ENCODE results near the gene YBX1.
"Not testable (repeated sequence)": the region's sequence is repeated elsewhere in the genome, so short reads cannot be mapped to it uniquely, and the experiment has no call there.

The YBX1 gene

DNA sequence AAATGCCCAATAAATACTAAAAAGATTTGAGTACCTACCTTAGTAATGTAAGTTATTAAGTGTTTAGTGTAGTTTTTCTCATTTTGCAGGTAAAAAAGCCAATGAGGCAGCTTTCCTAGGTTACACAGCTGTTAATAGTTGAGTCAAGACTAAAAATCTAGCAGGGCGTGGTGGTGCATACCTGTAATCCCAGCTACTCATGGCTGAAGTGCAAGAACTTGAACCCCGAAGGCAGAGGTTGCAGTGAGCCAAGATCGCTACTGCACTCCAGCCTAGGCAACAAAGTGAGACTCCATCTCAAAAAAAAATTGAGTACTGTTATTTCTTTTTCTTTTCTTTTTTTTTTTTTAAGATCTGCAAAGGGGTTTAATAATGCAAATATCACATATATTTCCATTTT, 7.7 kb downstream of the YBX1 start:
- peaks cover 10% of the 10 kb centered on the region for H3K4me1 ChIP-seq (ENCODE audit: control insufficient read depth, insufficient read depth, low read length, poor library complexity, severe bottlenecking)
- no peak overlapping the region for H3K27ac ChIP-seq (ENCODE audit: low read depth, low read length, severe bottlenecking)
- H3K9me3 ChIP-seq (ENCODE audit: control insufficient read depth, low read length), result no peaks in the 10 kb centered on the region
- H3K36me3 ChIP-seq (ENCODE audit: control insufficient read depth, insufficient read depth, low read length), result peaks cover 84% of the 10 kb centered on the region
- no peak overlapping the region for H3K4me3 ChIP-seq (ENCODE audit: extremely low read depth, insufficient read depth, low read length, poor library complexity, severe bottlenecking)
- 93 to 100% methylated on average over 2 of the region's 3 CpGs for WGBS, 2 experiments (ENCODE audit: insufficient coverage in 2 of 2)

DNA sequence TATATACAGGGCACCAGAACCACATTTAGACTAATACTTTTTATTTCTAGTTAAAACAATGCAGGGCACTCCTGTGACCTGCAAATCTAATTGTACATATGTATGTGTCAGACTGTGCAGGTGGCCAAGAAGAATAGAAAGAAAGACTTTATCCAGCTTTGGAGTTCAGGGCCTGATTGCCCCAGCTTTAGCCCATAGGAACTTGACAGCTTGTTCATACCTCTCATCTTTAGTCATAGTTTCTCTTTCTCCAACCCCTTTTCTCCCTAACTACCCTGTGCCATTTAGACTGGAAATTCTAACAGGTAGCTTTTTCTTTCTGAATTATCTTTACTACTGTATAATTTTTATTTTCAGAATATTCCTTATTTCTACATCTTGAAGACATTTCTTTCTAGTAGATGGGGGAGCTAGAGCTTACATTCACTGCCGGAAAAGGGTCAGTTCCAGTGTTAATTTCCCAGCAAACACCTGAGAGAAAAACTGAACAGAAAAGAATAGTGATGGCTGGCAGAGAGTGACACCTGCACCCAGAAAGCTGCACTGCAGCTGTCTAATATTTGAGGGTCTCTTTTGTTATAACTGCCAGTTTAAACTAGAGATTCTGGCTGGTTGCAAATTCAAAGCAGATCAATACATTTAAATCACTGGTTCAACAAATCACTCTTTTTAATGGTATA, 8.4 kb downstream of the YBX1 start:
- Histone ChIP-seq H3K36me3 (ENCODE audit: control insufficient read depth, insufficient read depth, low read length) (peaks cover 84% of the 10 kb centered on the region), H3K9me3 (ENCODE audit: control insufficient read depth, low read length) (no peaks in the 10 kb centered on the region), H3K4me3 (ENCODE audit: extremely low read depth, insufficient read depth, low read length, poor library complexity, severe bottlenecking) (no peak overlapping the region), H3K4me1 (ENCODE audit: control insufficient read depth, insufficient read depth, low read length, poor library complexity, severe bottlenecking) (peaks cover 7% of the 10 kb centered on the region), H3K27ac (ENCODE audit: low read depth, low read length, severe bottlenecking) (no peak overlapping the region)
- WGBS, 2 experiments (ENCODE audit: insufficient coverage in 2 of 2), result no CpG with 5 or more reads among the region's 1 CpG

GRCh38 chr1:42691157-42691498, 8.9 kb downstream of the YBX1 start:
- Histone ChIP-seq H3K4me3 (ENCODE audit: extremely low read depth, insufficient read depth, low read length, poor library complexity, severe bottlenecking) (no peak overlapping the region), H3K9me3 (ENCODE audit: control insufficient read depth, low read length) (no peaks in the 10 kb centered on the region), H3K27ac (ENCODE audit: low read depth, low read length, severe bottlenecking) (no peak overlapping the region), H3K4me1 (ENCODE audit: control insufficient read depth, insufficient read depth, low read length, poor library complexity, severe bottlenecking) (peaks cover 2% of the 10 kb centered on the region), H3K36me3 (ENCODE audit: control insufficient read depth, insufficient read depth, low read length) (peaks cover 85% of the 10 kb centered on the region)
- 100% methylated on average over 1 of the region's 4 CpGs for WGBS, 2 experiments (ENCODE audit: insufficient coverage in 2 of 2)

DNA sequence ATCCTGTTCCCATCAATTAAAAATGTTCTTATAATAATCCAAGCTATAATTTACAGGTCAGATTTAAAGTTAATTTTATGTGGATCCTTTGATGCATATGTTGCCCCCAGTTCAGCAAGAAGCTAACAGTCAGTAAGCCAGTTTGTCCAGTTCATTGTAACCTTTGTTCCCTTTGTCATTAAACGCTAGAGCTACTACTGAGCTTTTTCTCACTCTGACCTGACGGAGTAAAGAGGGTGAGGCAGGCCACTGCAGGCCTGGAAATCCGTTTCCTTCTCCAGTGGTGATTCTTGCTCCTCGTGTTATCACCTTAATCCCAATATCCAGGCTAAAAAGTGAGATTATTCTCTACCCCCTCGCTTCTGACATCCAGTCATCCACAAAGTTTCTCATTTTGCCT, 10.2 kb downstream of the YBX1 start:
- H3K4me1 ChIP-seq (ENCODE audit: control insufficient read depth, insufficient read depth, low read length, poor library complexity, severe bottlenecking), result no peaks in the 10 kb centered on the region
- H3K9me3 ChIP-seq (ENCODE audit: control insufficient read depth, low read length), result no peaks in the 10 kb centered on the region
- H3K36me3 ChIP-seq (ENCODE audit: control insufficient read depth, insufficient read depth, low read length), result peaks cover 86% of the 10 kb centered on the region
- no peak overlapping the region for H3K27ac ChIP-seq (ENCODE audit: low read depth, low read length, severe bottlenecking)
- H3K4me3 ChIP-seq (ENCODE audit: extremely low read depth, insufficient read depth, low read length, poor library complexity, severe bottlenecking), result no peak overlapping the region
- 41 to 56% methylated on average over 5 of the region's 5 CpGs for WGBS, 2 experiments (ENCODE audit: insufficient coverage in 2 of 2)

- WGBS, 2 experiments (ENCODE audit: insufficient coverage in 2 of 2), result no CpG with 5 or more reads among the region's 2 CpGs
- H3K36me3 ChIP-seq (ENCODE audit: control insufficient read depth, insufficient read depth, low read length), result peaks cover 86% of the 10 kb centered on the region
- H3K27ac ChIP-seq (ENCODE audit: low read depth, low read length, severe bottlenecking), result no peak overlapping the region
- H3K4me3 ChIP-seq (ENCODE audit: extremely low read depth, insufficient read depth, low read length, poor library complexity, severe bottlenecking), result no peak overlapping the region
- no peaks in the 10 kb centered on the region for H3K9me3 ChIP-seq (ENCODE audit: control insufficient read depth, low read length)
- H3K4me1 ChIP-seq (ENCODE audit: control insufficient read depth, insufficient read depth, low read length, poor library complexity, severe bottlenecking), result no peaks in the 10 kb centered on the region
These were observed 10.7 kb downstream of the YBX1 start for GRCh38 chr1:42692911-42693310.

DNA sequence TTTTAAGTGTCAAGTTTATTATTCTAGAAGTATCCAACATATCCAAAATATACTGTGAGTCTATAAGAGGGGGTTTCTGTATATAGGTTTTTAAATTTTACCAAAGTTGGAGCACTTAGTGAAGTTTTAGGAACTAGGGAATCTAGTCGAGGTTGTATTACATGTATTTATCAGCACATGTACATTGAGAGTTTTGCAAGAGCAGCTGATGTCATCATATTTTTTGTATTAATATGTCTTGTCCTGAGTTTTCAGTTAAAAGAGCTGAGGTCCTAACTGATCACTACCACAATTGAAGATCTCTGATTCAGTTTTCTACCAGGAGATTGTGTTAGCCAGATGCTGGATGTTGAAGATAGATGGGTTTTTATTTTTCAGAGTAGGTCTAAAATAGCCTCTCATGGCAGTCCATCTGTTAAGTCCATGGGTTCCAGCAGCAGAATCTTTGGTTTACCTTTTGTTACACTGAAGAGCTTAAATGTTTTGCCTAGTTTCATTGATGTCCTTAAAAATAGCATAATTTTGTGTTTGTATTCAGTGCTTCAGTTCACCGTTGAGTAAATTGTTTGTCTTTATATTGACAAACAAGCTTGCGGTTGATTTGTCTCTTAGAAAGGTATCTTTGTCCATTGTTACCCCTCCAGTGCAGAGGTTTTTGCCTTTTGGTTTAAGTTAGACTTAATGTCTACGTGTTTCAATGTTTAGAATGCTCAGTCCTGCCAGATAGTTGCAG, 16.0 kb downstream of the YBX1 start:
- Histone ChIP-seq H3K27ac (ENCODE audit: low read depth, low read length, severe bottlenecking) (no peak overlapping the region), H3K4me3 (ENCODE audit: extremely low read depth, insufficient read depth, low read length, poor library complexity, severe bottlenecking) (no peak overlapping the region), H3K9me3 (ENCODE audit: control insufficient read depth, low read length) (no peaks in the 10 kb centered on the region), H3K36me3 (ENCODE audit: control insufficient read depth, insufficient read depth, low read length) (peaks cover 98% of the 10 kb centered on the region), H3K4me1 (ENCODE audit: control insufficient read depth, insufficient read depth, low read length, poor library complexity, severe bottlenecking) (no peaks in the 10 kb centered on the region)
- 100% methylated on average over 2 to 3 of the region's 4 CpGs for WGBS, 2 experiments (ENCODE audit: insufficient coverage in 2 of 2)

DNA sequence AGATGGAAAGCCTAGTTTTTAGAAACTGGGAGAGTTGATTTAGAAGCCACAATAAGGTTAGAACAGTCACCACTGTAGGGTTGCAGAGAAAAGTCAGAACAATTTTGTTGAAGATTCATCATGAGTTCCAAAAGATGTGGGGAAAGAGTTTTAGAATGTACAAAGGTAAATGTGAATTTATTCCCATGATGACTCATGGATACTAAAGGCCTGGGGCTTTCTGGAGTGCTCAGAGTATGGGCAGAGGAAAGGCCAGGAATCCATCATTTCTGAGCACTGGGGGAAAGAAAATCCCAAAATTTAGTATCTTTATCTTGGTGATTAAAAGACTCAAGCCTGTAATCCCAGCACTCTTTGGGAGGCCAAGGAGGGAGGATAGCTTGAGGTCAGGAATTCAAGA, 17.8 kb downstream of the YBX1 start:
- Histone ChIP-seq H3K27ac (ENCODE audit: low read depth, low read length, severe bottlenecking) (no peak overlapping the region), H3K4me3 (ENCODE audit: extremely low read depth, insufficient read depth, low read length, poor library complexity, severe bottlenecking) (no peak overlapping the region), H3K4me1 (ENCODE audit: control insufficient read depth, insufficient read depth, low read length, poor library complexity, severe bottlenecking) (no peaks in the 10 kb centered on the region), H3K9me3 (ENCODE audit: control insufficient read depth, low read length) (no peaks in the 10 kb centered on the region), H3K36me3 (ENCODE audit: control insufficient read depth, insufficient read depth, low read length) (peaks cover 98% of the 10 kb centered on the region)

GRCh38 chr1:42703888-42704464, 21.8 kb downstream of the YBX1 start:
- Histone ChIP-seq H3K27ac (ENCODE audit: low read depth, low read length, severe bottlenecking) (no peak overlapping the region), H3K36me3 (ENCODE audit: control insufficient read depth, insufficient read depth, low read length) (peaks cover 90% of the 10 kb centered on the region), H3K4me1 (ENCODE audit: control insufficient read depth, insufficient read depth, low read length, poor library complexity, severe bottlenecking) (no peaks in the 10 kb centered on the region), H3K9me3 (ENCODE audit: control insufficient read depth, low read length) (no peaks in the 10 kb centered on the region), H3K4me3 (ENCODE audit: extremely low read depth, insufficient read depth, low read length, poor library complexity, severe bottlenecking) (no peak overlapping the region)
- 92 to 100% methylated on average over 5 to 6 of the region's 7 CpGs for WGBS, 2 experiments (ENCODE audit: insufficient coverage in 2 of 2)

GRCh38 chr1:42712808-42713207, 30.6 kb downstream of the YBX1 start:
- not testable (repeated sequence) for H3K4me3 ChIP-seq (ENCODE audit: extremely low read depth, insufficient read depth, low read length, poor library complexity, severe bottlenecking); H3K9me3 ChIP-seq (ENCODE audit: control insufficient read depth, low read length); H3K4me1 ChIP-seq (ENCODE audit: control insufficient read depth, insufficient read depth, low read length, poor library complexity, severe bottlenecking); H3K27ac ChIP-seq (ENCODE audit: low read depth, low read length, severe bottlenecking)
- peaks cover 66% of the 10 kb centered on the region for H3K36me3 ChIP-seq (ENCODE audit: control insufficient read depth, insufficient read depth, low read length)
- WGBS, 2 experiments (ENCODE audit: insufficient coverage in 2 of 2), result no CpG with 5 or more reads among the region's 3 CpGs

- Histone ChIP-seq H3K4me1 (ENCODE audit: control insufficient read depth, insufficient read depth, low read length, poor library complexity, severe bottlenecking) (no peaks in the 10 kb centered on the region), H3K4me3 (ENCODE audit: extremely low read depth, insufficient read depth, low read length, poor library complexity, severe bottlenecking) (no peak overlapping the region), H3K27ac (ENCODE audit: low read depth, low read length, severe bottlenecking) (no peak overlapping the region), H3K9me3 (ENCODE audit: control insufficient read depth, low read length) (no peaks in the 10 kb centered on the region), H3K36me3 (ENCODE audit: control insufficient read depth, insufficient read depth, low read length) (peaks cover 62% of the 10 kb centered on the region)
These were observed 31.1 kb downstream of the YBX1 start for GRCh38 chr1:42713293-42713692.

- H3K4me1 ChIP-seq (ENCODE audit: control insufficient read depth, insufficient read depth, low read length, poor library complexity, severe bottlenecking); H3K4me3 ChIP-seq (ENCODE audit: extremely low read depth, insufficient read depth, low read length, poor library complexity, severe bottlenecking); H3K9me3 ChIP-seq (ENCODE audit: control insufficient read depth, low read length); H3K27ac ChIP-seq (ENCODE audit: low read depth, low read length, severe bottlenecking): not testable (repeated sequence)
- H3K36me3 ChIP-seq (ENCODE audit: control insufficient read depth, insufficient read depth, low read length), result peaks cover 56% of the 10 kb centered on the region
These were observed 32.2 kb downstream of the YBX1 start for GRCh38 chr1:42714441-42714840.

Measured in mesodermal cell (in vitro differentiated cells).